Astrocyte (in vitro differentiated cells and primary cell): ENCODE measurements around the gene CIITA.

Experiments used
- EZH2 ChIP-seq: IDR thresholded peaks from 2 replicates; pipeline ENCODE4 v1.6.1; 2012; ENCODE audit warnings: mild to moderate bottlenecking, low read length, inconsistent platforms; ENCODE audit not compliant: insufficient read depth
- TF ChIP-seq, protein P1 (sequence below): IDR thresholded peaks from 2 replicates; pipeline ENCODE4 v1.5.1; 2011; ENCODE audit warnings: low read depth, mild to moderate bottlenecking, inconsistent platforms, low read length, moderate library complexity; ENCODE audit not compliant: insufficient read depth

GRCh38 chr16:10878644-10879501, 1.9 kb downstream of the CIITA start:
- no peak for TF ChIP-seq EZH2
- TF ChIP-seq, protein P1, sequence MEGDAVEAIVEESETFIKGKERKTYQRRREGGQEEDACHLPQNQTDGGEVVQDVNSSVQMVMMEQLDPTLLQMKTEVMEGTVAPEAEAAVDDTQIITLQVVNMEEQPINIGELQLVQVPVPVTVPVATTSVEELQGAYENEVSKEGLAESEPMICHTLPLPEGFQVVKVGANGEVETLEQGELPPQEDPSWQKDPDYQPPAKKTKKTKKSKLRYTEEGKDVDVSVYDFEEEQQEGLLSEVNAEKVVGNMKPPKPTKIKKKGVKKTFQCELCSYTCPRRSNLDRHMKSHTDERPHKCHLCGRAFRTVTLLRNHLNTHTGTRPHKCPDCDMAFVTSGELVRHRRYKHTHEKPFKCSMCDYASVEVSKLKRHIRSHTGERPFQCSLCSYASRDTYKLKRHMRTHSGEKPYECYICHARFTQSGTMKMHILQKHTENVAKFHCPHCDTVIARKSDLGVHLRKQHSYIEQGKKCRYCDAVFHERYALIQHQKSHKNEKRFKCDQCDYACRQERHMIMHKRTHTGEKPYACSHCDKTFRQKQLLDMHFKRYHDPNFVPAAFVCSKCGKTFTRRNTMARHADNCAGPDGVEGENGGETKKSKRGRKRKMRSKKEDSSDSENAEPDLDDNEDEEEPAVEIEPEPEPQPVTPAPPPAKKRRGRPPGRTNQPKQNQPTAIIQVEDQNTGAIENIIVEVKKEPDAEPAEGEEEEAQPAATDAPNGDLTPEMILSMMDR: no peak
